ENCODE results near the gene MYO9B.

Gene MYO9B

GRCh38 chr19:17111766-17112165 is 36.2 kb downstream of the MYO9B start:
- TF ChIP-seq BHLHE40 (IDR thresholded peaks at IDR 0.05; ENCODE audit: borderline replicate concordance), result no peak
- TF ChIP-seq ARNT (IDR thresholded peaks at IDR 0.05), result no peak
- TF ChIP-seq ELF4 (IDR thresholded peaks at IDR 0.05), result no peak
- TF ChIP-seq PKNOX1 (IDR thresholded peaks at IDR 0.05), result no peak
- TF ChIP-seq LEF1 (IDR thresholded peaks at IDR 0.05; ENCODE audit: borderline replicate concordance), result no peak
- DNase-seq (ENCODE audit: extremely low spot score), result no peak
- POLR2A ChIA-PET, result no interaction called here
- CTCF ChIA-PET, result no interaction called here

- DNase-seq (ENCODE audit: extremely low spot score), result no peak
- CTCF ChIA-PET, result no interaction called here
- TF ChIP-seq L3MBTL2 (conservative IDR thresholded peaks at IDR 0.05) (no peak), TARDBP (IDR thresholded peaks at IDR 0.05) (no peak), NFRKB (IDR thresholded peaks at IDR 0.05) (no peak), LEF1 (IDR thresholded peaks at IDR 0.05; ENCODE audit: borderline replicate concordance) (no peak), FOXA1 (IDR thresholded peaks at IDR 0.05) (no peak), ARNT (IDR thresholded peaks at IDR 0.05) (no peak), SP1 (IDR thresholded peaks at IDR 0.05) (no peak), SUZ12 (IDR thresholded peaks at IDR 0.05) (no peak)
- POLR2A ChIA-PET, result no interaction called here
Measured at GRCh38 chr19:17112271-17112670, 36.7 kb downstream of the MYO9B start.

GRCh38 chr19:17112700-17113099 is 37.1 kb downstream of the MYO9B start:
- ChIA-PET POLR2A (no interaction called here), CTCF (no interaction called here)
- DNase-seq (ENCODE audit: extremely low spot score), result no peak
- TF ChIP-seq TARDBP (IDR thresholded peaks at IDR 0.05) (no peak), FOXK2 (IDR thresholded peaks at IDR 0.05) (no peak), LEF1 (IDR thresholded peaks at IDR 0.05; ENCODE audit: borderline replicate concordance) (no peak), FOXM1 (IDR thresholded peaks at IDR 0.05; ENCODE audit: borderline replicate concordance) (no peak), ARNT (IDR thresholded peaks at IDR 0.05) (no peak), SP1 (IDR thresholded peaks at IDR 0.05) (no peak), L3MBTL2 (conservative IDR thresholded peaks at IDR 0.05) (no peak), PKNOX1 (IDR thresholded peaks at IDR 0.05) (no peak), FOXA1 (IDR thresholded peaks at IDR 0.05) (no peak), BHLHE40 (IDR thresholded peaks at IDR 0.05; ENCODE audit: borderline replicate concordance) (no peak), NFRKB (IDR thresholded peaks at IDR 0.05) (no peak)

GRCh38 chr19:17113127-17113785 is 37.7 kb downstream of the MYO9B start:
- CTCF ChIA-PET, result no interaction called here
- POLR2A ChIA-PET, result no interaction called here
- TF ChIP-seq LEF1 (IDR thresholded peaks at IDR 0.05; ENCODE audit: borderline replicate concordance) (no peak), SUZ12 (IDR thresholded peaks at IDR 0.05) (no peak), FOXK2 (IDR thresholded peaks at IDR 0.05) (no peak), TARDBP (IDR thresholded peaks at IDR 0.05) (no peak)
- DNase-seq (ENCODE audit: extremely low spot score), result no peak

GRCh38 chr19:17114414-17114831 is 38.8 kb downstream of the MYO9B start:
- TF ChIP-seq L3MBTL2 (conservative IDR thresholded peaks at IDR 0.05) (no peak), CTBP1 (IDR thresholded peaks at IDR 0.05; ENCODE audit: borderline replicate concordance) (no peak)
- CTCF ChIA-PET, result no interaction called here
- POLR2A ChIA-PET, result no interaction called here
- DNase-seq (ENCODE audit: extremely low spot score), result no peak

GRCh38 chr19:17116996-17117702 is 41.6 kb downstream of the MYO9B start:
- ChIA-PET CTCF (no interaction called here), POLR2A (no interaction called here)
- no peak for TF ChIP-seq HDGF (IDR thresholded peaks at IDR 0.05; ENCODE audit: borderline replicate concordance)
- TF ChIP-seq ELF4 (IDR thresholded peaks at IDR 0.05), result no peak
- no peak for TF ChIP-seq CTBP1 (IDR thresholded peaks at IDR 0.05; ENCODE audit: borderline replicate concordance)
- no peak for TF ChIP-seq SUZ12 (IDR thresholded peaks at IDR 0.05)
- TF ChIP-seq TARDBP (IDR thresholded peaks at IDR 0.05), result no peak
- TF ChIP-seq L3MBTL2 (conservative IDR thresholded peaks at IDR 0.05), result no peak
- no peak for TF ChIP-seq PKNOX1 (IDR thresholded peaks at IDR 0.05)
- TF ChIP-seq FOXK2 (IDR thresholded peaks at IDR 0.05), result no peak
- no peak for TF ChIP-seq BHLHE40 (IDR thresholded peaks at IDR 0.05; ENCODE audit: borderline replicate concordance)
- TF ChIP-seq LEF1 (IDR thresholded peaks at IDR 0.05; ENCODE audit: borderline replicate concordance), result no peak
- no peak for TF ChIP-seq ARNT (IDR thresholded peaks at IDR 0.05)
- no peak for TF ChIP-seq SP1 (IDR thresholded peaks at IDR 0.05)
- no peak for TF ChIP-seq ZNF384 (IDR thresholded peaks at IDR 0.05)
- no peak for TF ChIP-seq FOXA1 (IDR thresholded peaks at IDR 0.05)
- no peak for TF ChIP-seq NFRKB (IDR thresholded peaks at IDR 0.05)
- no peak for TF ChIP-seq FOXM1 (IDR thresholded peaks at IDR 0.05; ENCODE audit: borderline replicate concordance)
- no peak for DNase-seq (ENCODE audit: extremely low spot score)

- POLR2A ChIA-PET, result no interaction called here
- no peak for DNase-seq (ENCODE audit: extremely low spot score)
- TF ChIP-seq NFRKB (IDR thresholded peaks at IDR 0.05) (no peak), PKNOX1 (IDR thresholded peaks at IDR 0.05) (no peak), CTBP1 (IDR thresholded peaks at IDR 0.05; ENCODE audit: borderline replicate concordance) (no peak), FOXM1 (IDR thresholded peaks at IDR 0.05; ENCODE audit: borderline replicate concordance) (no peak), HDGF (IDR thresholded peaks at IDR 0.05; ENCODE audit: borderline replicate concordance) (no peak)
- CTCF ChIA-PET, result no interaction called here
Measured at GRCh38 chr19:17118957-17119356, 43.4 kb downstream of the MYO9B start.
